Measurements from ENCODE around the gene GPR156.

- TF ChIP-seq POLR2AphosphoS5 (IDR thresholded peaks at IDR 0.05; ENCODE audit: low read depth, low read length) (no peak), POLR2A (IDR thresholded peaks at IDR 0.05; ENCODE audit: low read depth, low read length) (no peak), SPI1 (IDR thresholded peaks at IDR 0.05; ENCODE audit: low read depth, low read length) (no peak)
These were observed 27.0 kb downstream of the GPR156 start for GRCh38 chr3:120258009-120258408.
